T-helper 9 cell (primary cell): ENCODE results near the gene MBTD1.
"Not testable (repeated sequence)": the region's sequence is repeated elsewhere in the genome, so short reads cannot be mapped to it uniquely, and the experiment has no call there.

ENCODE experiments used
- DNase-seq: peaks from one replicate; pipeline ENCODE4 v3.0.0-alpha.2; 2020
- total RNA-seq, 2 donors: gene quantifications; one replicate each; lab custom pipeline; 2026; lab: John Stamatoyannopoulos, UW

Gene MBTD1
- 37.2 to 42.0 reads per million in 2 donors for total RNA-seq

DNA sequence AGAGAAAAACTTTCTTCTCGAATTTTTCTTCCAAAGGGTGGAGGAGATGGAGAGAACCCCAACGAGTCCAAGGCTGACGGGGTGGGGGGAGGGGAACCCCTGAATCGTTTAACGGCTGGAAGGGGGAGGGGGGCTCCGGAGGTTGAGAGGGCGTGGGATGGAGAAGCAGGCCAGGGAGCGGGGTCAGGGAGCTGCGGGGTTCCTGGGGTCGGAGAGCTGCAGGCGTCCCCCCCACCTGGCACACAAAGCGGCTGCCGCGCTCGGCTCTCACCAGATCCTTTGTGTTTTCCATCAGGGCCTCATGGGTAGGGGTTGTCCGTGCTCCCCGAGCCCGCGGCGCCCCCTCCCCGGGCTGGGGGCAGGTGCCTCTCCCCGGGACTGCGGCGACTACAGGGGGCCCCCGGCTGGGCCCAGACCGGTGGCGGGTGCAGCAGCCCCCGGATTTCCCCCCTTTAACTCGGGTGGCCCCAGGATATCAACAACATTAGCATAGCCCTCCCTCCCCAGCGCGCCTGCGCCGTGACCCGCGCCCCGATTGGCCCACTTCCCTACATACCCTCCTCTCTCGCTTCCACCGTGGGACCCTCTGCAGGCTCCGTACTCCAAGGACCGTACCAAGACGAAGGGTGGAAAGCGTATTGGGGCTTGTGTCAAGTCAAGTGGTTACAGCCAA, at the start of gene MBTD1:
Gene MBTD1 (minus strand): TSS at position 486 of the 673 bp plus-strand sequence. CDS start 34,888 bp downstream, outside the sequence.
- peak; percentile 90 for DNase-seq

DNA sequence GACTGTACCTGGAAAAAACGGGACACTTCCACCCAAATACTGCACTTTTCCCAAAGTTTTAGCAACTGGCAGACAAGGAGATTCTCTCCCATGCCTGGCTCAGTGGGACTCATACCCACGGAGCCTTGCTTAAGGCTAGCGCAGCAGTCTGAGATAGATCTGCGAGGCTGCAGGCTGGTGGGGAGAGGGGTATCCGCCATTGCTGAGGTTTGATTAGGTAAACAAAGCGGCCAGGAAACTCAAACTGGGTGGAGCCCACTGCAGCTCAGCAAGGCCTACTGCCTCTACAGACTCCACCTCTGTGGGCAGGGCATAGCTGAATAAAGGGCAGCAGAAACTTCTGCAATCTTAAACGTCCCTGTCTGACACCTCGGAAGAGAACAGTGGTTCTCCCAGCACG, 45.3 kb upstream of the MBTD1 start:
- no peak for DNase-seq

GRCh38 chr17:51299859-51300258, 40.0 kb upstream of the MBTD1 start:
- DNase-seq = no peak

- no peak for DNase-seq
Observed at GRCh38 chr17:51298508-51299371, 38.9 kb upstream of the MBTD1 start.

DNA sequence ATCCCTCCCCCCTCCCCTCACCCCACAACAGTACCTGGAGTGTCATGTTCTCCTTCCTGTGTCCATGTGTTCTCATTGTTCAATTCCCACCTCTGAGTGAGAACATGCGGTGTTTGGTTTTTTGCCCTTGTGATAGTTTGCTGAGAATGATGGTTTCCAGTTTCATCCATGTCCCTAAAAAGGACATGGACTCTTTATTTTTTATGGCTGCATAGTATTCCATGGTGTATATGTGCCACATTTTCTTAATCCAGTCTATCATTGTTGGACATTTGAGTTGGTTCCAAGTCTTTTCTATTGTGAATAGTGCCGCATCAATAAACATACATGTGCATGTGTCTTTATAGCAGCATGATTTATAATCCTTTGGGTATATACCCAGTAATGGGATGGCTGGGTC, 34.5 kb upstream of the MBTD1 start:
- not testable (repeated sequence) for DNase-seq

DNA sequence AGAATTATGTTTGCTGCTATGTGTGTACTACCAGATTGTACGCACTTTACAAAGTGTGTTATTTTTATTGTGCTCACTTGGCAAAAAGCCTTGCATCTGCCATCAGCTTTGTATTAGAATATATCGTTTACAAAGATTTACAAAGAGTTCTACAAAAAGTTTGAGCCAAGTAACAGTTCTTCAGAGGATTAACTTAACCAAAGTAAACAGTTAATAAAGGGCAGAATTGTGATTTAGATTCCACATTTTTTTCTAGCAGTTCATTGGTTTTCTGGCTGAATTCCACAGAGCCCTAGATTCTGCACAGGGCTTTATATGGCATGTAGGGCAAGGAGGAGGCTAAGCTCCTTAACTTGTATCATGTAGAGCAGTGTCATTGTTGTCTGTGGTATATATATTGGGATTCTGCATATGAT, 29.9 kb upstream of the MBTD1 start:
- no peak for DNase-seq

GRCh38 chr17:51287412-51287811, 27.6 kb upstream of the MBTD1 start:
- DNase-seq = no peak

- no peak for DNase-seq
Observed at GRCh38 chr17:51279183-51279582, 19.3 kb upstream of the MBTD1 start.

DNA sequence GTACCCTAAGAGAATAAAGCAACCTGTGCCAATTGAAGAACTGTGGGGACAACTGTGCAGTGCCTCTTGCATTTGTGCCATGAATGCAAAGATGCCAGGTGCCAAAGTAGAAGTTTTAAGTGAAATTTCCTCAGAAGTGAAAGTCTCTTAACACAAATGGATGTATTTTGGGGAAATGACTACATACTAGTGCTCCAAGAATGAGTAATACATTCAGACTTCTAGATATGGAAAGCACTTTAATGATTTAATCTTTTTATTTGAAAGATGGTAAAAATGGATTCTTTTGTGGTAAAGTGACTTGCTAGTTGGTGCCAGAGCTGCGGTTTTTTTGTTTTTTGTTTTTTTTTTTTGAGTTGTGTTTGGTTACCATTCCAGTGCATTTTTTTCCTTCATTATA, 15.5 kb upstream of the MBTD1 start:
- DNase-seq = no peak

DNA sequence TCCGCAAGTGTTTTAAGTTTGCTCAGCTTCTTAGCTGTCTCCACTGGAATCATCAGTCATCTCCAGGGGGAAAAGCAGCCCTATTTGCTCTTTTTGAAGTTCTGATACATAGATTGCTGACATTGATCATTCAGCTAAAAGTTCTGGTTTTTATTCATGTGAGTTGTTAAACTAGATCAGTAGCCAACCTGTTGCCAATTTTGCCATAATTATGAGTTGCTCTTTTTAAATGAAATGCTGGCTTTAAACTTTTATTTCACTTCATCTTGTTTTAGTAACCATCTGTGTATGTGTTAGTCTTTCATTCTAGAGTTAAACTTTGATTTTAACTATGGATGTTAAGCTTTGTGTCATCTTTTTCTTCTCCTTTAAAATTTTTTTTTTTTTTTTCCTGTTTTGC, 13.0 kb upstream of the MBTD1 start:
- no peak for DNase-seq

DNA sequence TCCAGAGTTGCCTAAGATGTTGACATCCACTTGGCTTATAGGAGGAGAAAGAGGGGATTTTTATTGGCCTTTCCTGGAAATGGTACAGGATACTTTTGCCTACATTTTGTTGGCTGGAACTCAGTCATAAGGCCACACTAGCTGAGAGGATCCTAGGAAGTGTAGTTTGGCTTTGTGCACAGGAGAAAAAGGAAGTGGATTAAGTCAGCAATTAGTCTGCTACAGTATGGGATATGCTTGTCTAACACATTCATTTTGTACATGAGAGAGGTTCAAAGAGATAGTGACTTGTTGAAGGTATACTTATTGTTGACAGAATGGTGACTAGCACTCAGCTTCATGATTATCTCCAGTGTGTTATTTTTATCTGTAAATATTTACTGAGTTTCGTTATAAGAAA, 10.8 kb upstream of the MBTD1 start:
- no peak for DNase-seq

- no peak for DNase-seq
Observed at GRCh38 chr17:51269991-51270390, 10.1 kb upstream of the MBTD1 start.

GRCh38 chr17:51264466-51264865, 4.6 kb upstream of the MBTD1 start:
- not testable (repeated sequence) for DNase-seq

DNA sequence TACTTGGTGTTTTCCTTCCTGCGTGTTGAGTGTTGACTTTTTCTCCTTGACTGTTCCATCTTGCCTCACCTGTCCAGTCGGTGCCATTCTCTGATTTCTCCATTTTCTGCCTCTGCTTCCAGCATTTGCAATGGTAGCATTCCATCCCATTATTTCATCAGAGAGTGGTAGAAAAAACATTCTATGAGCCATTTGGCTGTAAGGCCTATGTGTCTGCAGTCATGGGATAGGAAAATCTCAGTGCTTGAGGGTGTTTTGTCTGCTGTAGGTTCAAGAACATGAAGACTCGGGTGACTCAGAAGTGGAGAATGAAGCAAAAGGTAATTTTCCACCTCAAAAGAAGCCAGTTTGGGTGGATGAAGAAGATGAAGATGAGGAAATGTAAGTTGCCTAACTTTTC, 3.2 kb upstream of the MBTD1 start:
- DNase-seq = no peak

DNA sequence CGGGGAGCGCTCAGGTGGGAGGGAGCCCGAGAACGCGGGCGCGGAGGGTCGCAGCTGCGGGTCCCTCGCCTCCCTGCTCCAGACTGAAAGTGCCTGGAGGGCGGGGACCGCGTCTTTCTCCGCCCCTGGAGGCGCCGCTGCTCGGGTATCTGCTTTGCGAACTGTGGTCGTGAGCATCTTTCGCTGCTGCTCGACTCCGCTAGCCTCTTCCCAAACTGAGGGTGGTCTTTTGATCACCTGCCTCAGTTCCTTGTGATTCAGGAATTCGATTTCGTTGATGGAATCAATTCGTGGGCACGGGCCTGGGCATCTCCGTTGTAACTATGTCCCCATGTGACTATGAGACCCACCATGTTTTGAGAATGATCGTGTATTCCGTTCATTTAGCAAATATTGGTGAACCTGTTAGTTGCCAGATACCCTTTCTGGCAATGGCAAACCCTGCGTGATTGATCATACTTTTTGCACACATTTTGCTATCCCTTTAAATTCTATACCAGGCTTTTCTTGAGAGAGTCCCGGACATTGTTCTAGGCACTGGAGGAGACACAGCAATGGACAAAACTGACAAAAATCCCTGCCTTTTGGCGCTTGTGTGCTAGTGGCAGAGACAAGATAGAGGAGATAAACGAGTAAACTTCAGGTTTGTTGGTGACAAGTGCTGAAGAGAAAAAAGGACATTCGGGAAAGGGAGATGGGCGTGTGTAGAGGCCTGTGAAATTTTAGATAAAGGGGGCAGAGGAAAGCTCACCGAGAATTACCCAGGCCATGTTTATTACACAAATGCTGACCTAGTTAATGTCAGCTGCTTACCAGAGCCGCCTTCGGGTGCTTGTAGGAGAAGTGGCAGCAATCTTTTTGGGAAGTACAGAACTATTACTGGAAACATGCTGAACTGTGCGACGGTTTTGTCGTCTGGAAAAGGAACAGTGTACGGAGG, 1.4 kb upstream of the MBTD1 start:
- no peak for DNase-seq

GRCh38 chr17:51260237-51261023, 581 bp upstream of the MBTD1 start, which contains the start of gene UTP18:
Gene UTP18, plus strand, starts transcription at chr17:51260546. Its CDS starts 39 bp downstream, at chr17:51260585.
- peak; percentile 95 for DNase-seq

DNA sequence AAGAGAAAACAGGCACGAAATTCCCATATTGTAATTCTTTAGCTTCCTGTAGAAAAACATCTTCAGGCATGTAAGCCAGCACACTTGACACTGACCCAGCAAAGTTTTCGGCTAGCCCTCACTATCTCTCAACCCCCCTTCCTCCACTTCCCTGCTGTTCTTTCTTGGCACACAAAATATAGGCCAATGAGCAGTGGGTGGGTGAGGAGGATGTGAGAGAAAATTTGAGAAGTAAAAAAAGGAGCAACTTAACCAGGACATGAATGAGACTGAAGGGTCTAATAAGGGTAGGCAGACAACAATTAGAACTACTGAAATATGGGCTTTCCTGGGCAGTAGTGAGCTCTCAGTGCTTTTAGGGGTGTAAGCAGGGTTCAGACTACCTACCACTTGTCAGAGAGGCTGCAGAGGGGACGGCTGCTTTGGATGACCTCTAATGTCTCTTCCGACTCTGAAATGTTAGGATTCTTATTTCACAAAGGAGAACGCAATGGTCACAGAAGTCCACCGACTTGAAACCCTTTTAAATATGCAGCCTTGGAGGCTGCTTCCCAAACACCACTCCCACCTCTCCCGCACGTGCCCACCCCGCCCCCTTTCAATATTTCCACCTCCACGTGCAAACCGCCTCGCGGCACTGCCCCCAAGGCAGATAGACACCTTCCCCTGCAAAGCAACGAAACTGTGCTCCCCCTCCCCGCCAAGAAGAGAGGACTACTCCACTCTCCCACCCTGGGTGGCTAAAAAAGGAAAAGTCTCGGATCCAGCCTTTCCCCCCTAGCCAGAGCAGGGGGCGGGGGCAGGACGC, 889 bp downstream of the MBTD1 start:
- no peak for DNase-seq

GRCh38 chr17:51257150-51258081, 2.4 kb downstream of the MBTD1 start:
- no peak for DNase-seq

DNA sequence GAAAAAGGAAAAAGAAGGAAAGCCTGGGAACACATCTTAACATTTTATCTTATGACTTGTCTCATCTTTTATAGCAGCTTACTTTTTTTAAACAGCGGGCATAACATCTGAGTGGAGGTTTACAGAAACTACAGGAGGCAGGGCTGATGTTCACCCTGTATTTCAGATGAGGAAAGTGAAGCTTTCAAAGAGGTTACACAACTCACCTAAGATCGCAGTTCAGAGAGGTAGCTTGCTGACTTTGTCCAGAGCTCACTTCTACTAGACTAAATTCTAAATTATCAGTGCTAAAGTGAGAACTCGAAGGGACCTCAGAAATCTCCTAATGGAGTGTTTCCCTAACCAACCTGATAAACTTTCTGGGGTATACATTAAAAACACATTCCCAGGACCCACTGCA, 3.7 kb downstream of the MBTD1 start:
- no peak for DNase-seq

DNA sequence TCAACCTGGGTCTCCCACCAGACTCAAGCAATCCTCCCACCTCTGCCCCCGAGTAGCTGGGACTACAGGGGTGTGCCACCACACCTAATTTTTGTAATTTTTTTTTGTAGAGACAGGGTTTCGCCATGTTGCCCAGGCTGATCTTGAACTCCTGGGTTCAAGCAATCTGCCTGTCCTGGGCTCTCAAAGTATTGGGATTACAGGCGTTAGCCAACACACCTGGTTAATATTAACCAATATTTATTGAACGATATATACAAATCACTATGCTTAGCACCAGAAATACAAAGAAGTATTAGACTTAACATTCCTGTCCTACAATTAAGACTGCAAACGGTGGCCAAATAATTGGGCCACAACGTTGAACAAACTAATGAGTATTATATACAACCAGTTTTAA, 4.2 kb downstream of the MBTD1 start:
- DNase-seq = no peak
